A549 (cell line): ENCODE data around the gene PTPN5. TPM values are rescaled to one million over a fixed set of nuclear protein-coding genes. Genes with fewer than 3 reads are reported as not detected.

Experiments used
- ATAC-seq, 2 experiments: fragments of 200-7000 bp in 1 of 2; fragments of >200 bp in 1 of 2; cut with Nextera tagmentation in 1 of 2; cut with Tn5 transposase in 1 of 2; 3 replicates each; pipeline versions ENCODE4 v1.8.0 to v1.9.1; 2018 to 2020; ENCODE audit warnings: mild to moderate bottlenecking in 1 of 2, moderate library complexity in 1 of 2
- CTCF ChIA-PET: fragments of 300-600 bp; sonication (Branson Sonifier 250); formaldehyde crosslinking; extraction: SDS; loops from one replicate; lab custom pipeline; 2021; ENCODE audit warnings: antibody characterized with exemption, inconsistent platforms; lab: Yijun Ruan, JAX
- POLR2A ChIA-PET: fragments of 350-600 bp; formaldehyde crosslinking; extraction: SDS; loops from one replicate; lab custom pipeline; 2021; ENCODE audit warnings: antibody characterized with exemption, inconsistent platforms; lab: Yijun Ruan, JAX
- DNase-seq, 2 experiments: peaks; one replicate each; pipeline versions ENCODE4 v3.0.0 to v3.0.0-alpha.2; 2011 to 2016; ENCODE audit warnings: low read depth in 1 of 2, low spot score in 1 of 2
- FAIRE-seq: peaks from 2 replicates; lab custom pipeline; 2011; peaks lifted over from hg19 to GRCh38; lab: Jason Lieb, UNC
- H3K27ac ChIP-seq, 2 experiments: fragments of >200 bp; sonication (Bioruptor Twin); formaldehyde crosslinking; 3 replicates each; pipeline ENCODE4 v1.5.1; 2016 to 2017
- H3K4me1 ChIP-seq: fragments of >200 bp; sonication (Bioruptor Twin); formaldehyde crosslinking; 3 replicates; pipeline ENCODE4 v1.6.1; 2016
- H3K4me2 ChIP-seq: fragments of >200 bp; sonication (Bioruptor Twin); formaldehyde crosslinking; 3 replicates; pipeline ENCODE4 v1.6.1; 2016
- H3K4me3 ChIP-seq: fragments of >200 bp; sonication (Bioruptor Twin); formaldehyde crosslinking; 3 replicates; pipeline ENCODE4 v1.5.1; 2016
- H3K9me3 ChIP-seq: fragments of >200 bp; sonication (Bioruptor Twin); formaldehyde crosslinking; 3 replicates; pipeline ENCODE4 v1.6.1; 2016
- CHD4 ChIP-seq: fragments of 200-600 bp; sonication (generic); IDR thresholded peaks from 2 replicates; pipeline ENCODE4 v1.6.1; 2016; ENCODE audit warnings: antibody characterized with exemption, mild to moderate bottlenecking, borderline replicate concordance
- FOSB ChIP-seq: fragments of 250-450 bp; sonication (Bioruptor Pico); IDR thresholded peaks from 2 replicates; pipeline ENCODE4 v1.5.0; 2020; ENCODE audit warnings: mild to moderate bottlenecking, moderate library complexity
- HEYL ChIP-seq: fragments of 250-450 bp; sonication (Bioruptor Pico); IDR thresholded peaks from 2 replicates; pipeline ENCODE4 v1.8.0; 2021; ENCODE audit warnings: mild to moderate bottlenecking, moderate library complexity
- HOXB13 ChIP-seq: fragments of 250-450 bp; sonication (Bioruptor Pico); IDR thresholded peaks from 2 replicates; pipeline ENCODE4 v1.5.0; 2020; ENCODE audit warnings: low read depth, mild to moderate bottlenecking, moderate library complexity
- HOXB5 ChIP-seq: fragments of 250-450 bp; sonication (Bioruptor Pico); IDR thresholded peaks from 2 replicates; pipeline ENCODE4 v1.5.0; 2020; ENCODE audit warnings: mild to moderate bottlenecking, moderate library complexity
- JUNB ChIP-seq: fragments of >200 bp; sonication (Bioruptor Twin); formaldehyde crosslinking; IDR thresholded peaks from 2 replicates; pipeline ENCODE4 v1.6.1; 2016
- KDM1A ChIP-seq: fragments of 200-600 bp; sonication (generic); IDR thresholded peaks from 2 replicates; pipeline ENCODE4 v1.6.1; 2016; ENCODE audit warnings: low read depth, mild to moderate bottlenecking
- KDM5A ChIP-seq: fragments of 200-600 bp; sonication (generic); IDR thresholded peaks from 2 replicates; pipeline ENCODE4 v1.6.1; 2016; ENCODE audit warnings: antibody characterized with exemption, mild to moderate bottlenecking
- MYC ChIP-seq: IDR thresholded peaks from 2 replicates; pipeline ENCODE4 v1.6.1; 2012; ENCODE audit warnings: mild to moderate bottlenecking, inconsistent platforms, low read length, improper control_type of control experiment, borderline replicate concordance
- NPAS2 ChIP-seq: fragments of 250-450 bp; sonication (Bioruptor Pico); IDR thresholded peaks from 2 replicates; pipeline ENCODE4 v1.8.0; 2022; ENCODE audit warnings: mild to moderate bottlenecking, moderate library complexity, borderline replicate concordance
- POLR2A ChIP-seq: IDR thresholded peaks from 2 replicates; pipeline ENCODE4 v1.6.1; 2012; ENCODE audit warnings: mild to moderate bottlenecking, low read length
- POLR2AphosphoS2 ChIP-seq: conservative IDR thresholded peaks from 2 replicates; pipeline ENCODE4 v1.6.1; 2012; ENCODE audit warnings: low read length, improper control_type of control experiment, inconsistent platforms
- RAD21 ChIP-seq, 2 experiments: fragments of >200 bp in 1 of 2; sonication (Bioruptor Twin) in 1 of 2; formaldehyde crosslinking in 1 of 2; IDR thresholded peaks in 1 of 2; conservative IDR thresholded peaks in 1 of 2; 2 replicates in 1 of 2; 3 replicates in 1 of 2; pipeline ENCODE4 v1.6.1; 2012 to 2018; ENCODE audit warnings: inconsistent platforms in 1 of 2
- RARB ChIP-seq: fragments of 250-450 bp; sonication (Bioruptor Pico); IDR thresholded peaks from 2 replicates; pipeline ENCODE4 v1.8.0; 2021; ENCODE audit warnings: mild to moderate bottlenecking, moderate library complexity
- RFX5 ChIP-seq: fragments of 450-650 bp; IDR thresholded peaks from 2 replicates; pipeline ENCODE4 v1.7.1; 2014; ENCODE audit warnings: antibody characterized with exemption, mild to moderate bottlenecking, moderate library complexity
- TFCP2L1 ChIP-seq: fragments of 250-450 bp; sonication (Bioruptor Pico); IDR thresholded peaks from 2 replicates; pipeline ENCODE4 v1.5.0; 2021; ENCODE audit warnings: mild to moderate bottlenecking
- ZNF302 ChIP-seq: fragments of 250-450 bp; sonication (Bioruptor Pico); IDR thresholded peaks from 2 replicates; pipeline ENCODE4 v1.9.0; 2021; ENCODE audit warnings: inconsistent platforms, mild to moderate bottlenecking, moderate library complexity
- ZSCAN20 ChIP-seq: fragments of 250-450 bp; sonication (Bioruptor Pico); IDR thresholded peaks from 2 replicates; pipeline ENCODE4 v1.8.0; 2022; ENCODE audit warnings: mild to moderate bottlenecking, moderate library complexity
- WGBS: methylation state at CpG from one replicate; pipeline ENCODE4 v1.1.6; 2017; ENCODE audit errors: missing lambda C conversion rate; 5-methylcytosine and 5-hydroxymethylcytosine counted together
- polyA plus RNA-seq, 4 experiments: library from polyadenylated mRNA; depleted of rRNA in 3 of 4; stranded (reverse); fragments of >200 nt; fragmentation: RNase III in 1 of 4; extraction: RNeasy Plus Mini Kit Qiagen cat#74134 plus additional on column Dnase treatment in 1 of 4; gene quantifications; 2 replicates in 3 of 4; 3 replicates in 1 of 4; pipeline ENCODE4 v1.2.3, GENCODE V29; 2011 to 2017
- TF ChIP-seq, protein P1 (sequence below): fragments of 250-450 bp; sonication (Bioruptor Pico); IDR thresholded peaks from 2 replicates; pipeline ENCODE4 v1.5.0; 2020; ENCODE audit warnings: low read depth, mild to moderate bottlenecking, moderate library complexity
- TF ChIP-seq, protein P2 (sequence below): IDR thresholded peaks from 2 replicates; pipeline ENCODE4 v1.6.1; 2012
- TF ChIP-seq, protein P3 (sequence below): IDR thresholded peaks from 2 replicates; pipeline ENCODE4 v1.6.1; 2012; ENCODE audit warnings: low read depth, borderline replicate concordance
- TF ChIP-seq, protein P4 (sequence below): fragments of >200 bp; sonication (Bioruptor Twin); formaldehyde crosslinking; IDR thresholded peaks from 2 replicates; pipeline ENCODE4 v1.6.1; 2016

The PTPN5 gene
- polyA plus RNA-seq, 2 of the 4 experiments (the other 2 are of a cell fraction): 0.04 TPM; not detected in 1

DNA sequence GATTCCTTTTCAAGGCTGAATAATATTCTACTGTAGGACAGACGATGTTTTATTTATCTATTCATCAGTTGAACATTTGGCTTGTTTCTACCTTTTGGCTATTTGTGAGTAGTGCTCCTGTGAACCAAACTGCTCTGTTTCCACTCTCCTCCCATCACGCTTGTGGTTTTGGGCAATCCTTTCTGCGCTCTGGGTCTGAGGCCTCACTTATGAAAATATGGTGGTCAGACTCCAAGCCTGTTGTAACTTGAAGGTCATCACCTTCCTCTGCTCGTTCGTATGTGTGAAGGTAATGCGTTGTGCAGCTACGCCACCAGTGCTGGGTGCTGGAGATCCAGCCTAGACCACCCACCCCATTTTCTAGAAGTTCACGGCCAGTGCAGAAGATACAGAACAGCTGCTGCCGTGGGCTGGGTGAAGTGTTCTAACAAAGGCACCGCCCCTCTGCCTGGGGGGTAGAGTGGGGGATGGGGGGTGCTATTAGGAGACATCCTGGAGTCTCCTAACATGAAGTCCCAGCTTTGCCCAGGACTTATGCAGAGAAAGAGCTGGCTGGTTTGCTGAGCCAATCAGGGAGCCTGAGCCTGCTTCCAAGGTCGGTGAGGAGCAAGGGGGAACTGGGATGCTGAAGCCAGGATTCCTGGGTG, 21.0 kb downstream of the PTPN5 start:
- no peaks in the 10 kb centered on the region for H3K9me3 ChIP-seq
- FAIRE-seq: no peak
- DNase-seq: no peak
- CTCF ChIA-PET: interaction anchor here (1.0 to 13.0 kb wide), 3 partner anchors 6 to 13 kb away, joined by 3 to 132 read pairs (median 5); no protein-coding TSS in a partner anchor
- no peak overlapping the region for H3K4me3 ChIP-seq
- TF ChIP-seq RFX5 (no peak), MYC (no peak), NPAS2 (CRISPR knock-in tag) (no peak), HOXB5 (CRISPR knock-in tag) (no peak), ZSCAN20 (CRISPR knock-in tag) (no peak), RARB (CRISPR knock-in tag) (no peak), CHD4 (no peak)
- TF ChIP-seq, protein P1, sequence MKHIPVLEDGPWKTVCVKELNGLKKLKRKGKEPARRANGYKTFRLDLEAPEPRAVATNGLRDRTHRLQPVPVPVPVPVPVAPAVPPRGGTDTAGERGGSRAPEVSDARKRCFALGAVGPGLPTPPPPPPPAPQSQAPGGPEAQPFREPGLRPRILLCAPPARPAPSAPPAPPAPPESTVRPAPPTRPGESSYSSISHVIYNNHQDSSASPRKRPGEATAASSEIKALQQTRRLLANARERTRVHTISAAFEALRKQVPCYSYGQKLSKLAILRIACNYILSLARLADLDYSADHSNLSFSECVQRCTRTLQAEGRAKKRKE (CRISPR knock-in tag): no peak
- TF ChIP-seq, protein P2, sequence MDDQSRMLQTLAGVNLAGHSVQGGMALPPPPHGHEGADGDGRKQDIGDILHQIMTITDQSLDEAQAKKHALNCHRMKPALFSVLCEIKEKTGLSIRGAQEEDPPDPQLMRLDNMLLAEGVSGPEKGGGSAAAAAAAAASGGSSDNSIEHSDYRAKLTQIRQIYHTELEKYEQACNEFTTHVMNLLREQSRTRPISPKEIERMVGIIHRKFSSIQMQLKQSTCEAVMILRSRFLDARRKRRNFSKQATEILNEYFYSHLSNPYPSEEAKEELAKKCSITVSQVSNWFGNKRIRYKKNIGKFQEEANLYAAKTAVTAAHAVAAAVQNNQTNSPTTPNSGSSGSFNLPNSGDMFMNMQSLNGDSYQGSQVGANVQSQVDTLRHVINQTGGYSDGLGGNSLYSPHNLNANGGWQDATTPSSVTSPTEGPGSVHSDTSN: no peak
- TF ChIP-seq, protein P3, sequence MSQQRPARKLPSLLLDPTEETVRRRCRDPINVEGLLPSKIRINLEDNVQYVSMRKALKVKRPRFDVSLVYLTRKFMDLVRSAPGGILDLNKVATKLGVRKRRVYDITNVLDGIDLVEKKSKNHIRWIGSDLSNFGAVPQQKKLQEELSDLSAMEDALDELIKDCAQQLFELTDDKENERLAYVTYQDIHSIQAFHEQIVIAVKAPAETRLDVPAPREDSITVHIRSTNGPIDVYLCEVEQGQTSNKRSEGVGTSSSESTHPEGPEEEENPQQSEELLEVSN: no peak
- ATAC-seq: no peak
- POLR2A ChIA-PET: no interaction called here
- 0 out of 3 replicates have a peak, but pooled peaks cover 4% of the 10 kb centered on the region for H3K4me1 ChIP-seq
- no peak overlapping the region for H3K4me2 ChIP-seq
- 68% methylated on average over 10 of the region's 11 CpGs for WGBS
- H3K27ac ChIP-seq: no peak overlapping the region

DNA sequence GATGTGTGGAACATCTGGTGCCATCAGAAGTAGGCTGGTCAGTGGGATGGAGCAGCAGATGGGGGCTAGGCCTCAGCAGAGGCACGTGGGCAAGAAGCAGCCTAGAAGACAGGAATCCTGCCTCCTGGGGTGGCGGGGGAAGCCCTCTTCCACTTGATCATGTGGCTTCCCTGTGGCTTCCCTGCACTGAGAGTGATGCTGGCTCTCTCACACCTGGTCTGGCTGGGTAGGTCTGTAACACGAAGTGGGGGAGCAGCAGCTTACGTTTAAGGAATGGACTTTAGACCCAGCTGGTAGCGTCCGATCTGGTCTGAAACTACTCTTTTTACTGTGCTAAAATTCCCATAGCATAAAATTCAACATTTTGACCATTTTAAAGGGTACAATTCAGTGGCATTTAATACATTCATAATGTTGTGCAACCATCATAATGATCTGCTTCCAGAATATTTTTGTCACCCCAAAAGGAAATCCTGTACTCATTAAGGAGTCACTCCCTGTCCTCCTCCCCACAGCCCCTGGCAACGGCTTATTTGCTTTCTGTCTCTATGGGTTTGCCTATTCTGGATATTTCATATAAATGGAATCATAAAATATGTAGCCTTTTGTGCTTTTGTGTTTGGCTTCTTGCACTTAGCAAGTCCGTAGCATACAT, 21.7 kb downstream of the PTPN5 start:
- CTCF ChIA-PET: interaction anchor here (0.6 to 13.0 kb wide), 7 partner anchors 7 to 48 kb away, joined by 3 to 132 read pairs (median 3); no protein-coding TSS in a partner anchor
- no peak for DNase-seq
- Histone ChIP-seq H3K9me3 (no peaks in the 10 kb centered on the region), H3K27ac (no peak overlapping the region), H3K4me3 (no peak overlapping the region), H3K4me2 (no peak overlapping the region), H3K4me1 (peaks cover 4% of the 10 kb centered on the region; the same call in 1 of the 3 replicates)
- POLR2A ChIA-PET: no interaction called here
- no peak for ATAC-seq
- TF ChIP-seq FOSB (CRISPR knock-in tag): no peak
- TF ChIP-seq RFX5: no peak
- no peak for TF ChIP-seq POLR2AphosphoS2
- TF ChIP-seq RAD21 (conservative IDR thresholded peaks at IDR 0.05 in 1 of 2, IDR thresholded peaks at IDR 0.05 in 1 of 2): no peak
- TF ChIP-seq, protein P4, sequence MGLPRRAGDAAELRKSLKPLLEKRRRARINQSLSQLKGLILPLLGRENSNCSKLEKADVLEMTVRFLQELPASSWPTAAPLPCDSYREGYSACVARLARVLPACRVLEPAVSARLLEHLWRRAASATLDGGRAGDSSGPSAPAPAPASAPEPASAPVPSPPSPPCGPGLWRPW: no peak
- no peak for TF ChIP-seq POLR2A
- TF ChIP-seq MYC: no peak
- no peak for TF ChIP-seq HEYL (CRISPR knock-in tag)
- TF ChIP-seq KDM5A: no peak
- no peak for TF ChIP-seq JUNB
- no peak for TF ChIP-seq ZNF302 (CRISPR knock-in tag)
- TF ChIP-seq, protein P1 (CRISPR knock-in tag): no peak
- TF ChIP-seq HOXB13 (CRISPR knock-in tag): no peak
- no peak for TF ChIP-seq KDM1A
- no peak for TF ChIP-seq TFCP2L1 (CRISPR knock-in tag)
- 49% methylated on average over 8 of the region's 8 CpGs for WGBS
- FAIRE-seq: no peak
